Endodermal cell (in vitro differentiated cells): Measurements from ENCODE around the gene BCL11A. TPM values are rescaled to one million over a fixed set of nuclear protein-coding genes. Genes with fewer than 3 reads are reported as not detected.

Experiments used
- DNase-seq: peaks from one replicate; pipeline ENCODE4 v3.0.0-alpha.2; 2017
- H3K27ac ChIP-seq: 2 replicates; pipeline ENCODE4 v1.5.1; 2013; ENCODE audit warnings: mild to moderate bottlenecking, low read depth, low read length, moderate library complexity
- H3K27me3 ChIP-seq: 2 replicates; pipeline ENCODE4 v1.6.1; 2013; ENCODE audit warnings: mild to moderate bottlenecking, low read length, moderate library complexity; ENCODE audit not compliant: insufficient read depth, control insufficient read depth, poor library complexity, severe bottlenecking
- H3K36me3 ChIP-seq: 2 replicates; pipeline ENCODE4 v1.7.0; 2013; ENCODE audit warnings: mild to moderate bottlenecking, low read length, moderate library complexity; ENCODE audit not compliant: control insufficient read depth, insufficient read depth
- H3K4me1 ChIP-seq: one replicate; pipeline ENCODE4 v1.7.0; 2013; ENCODE audit warnings: low read length; ENCODE audit not compliant: control insufficient read depth, insufficient read depth
- H3K4me3 ChIP-seq: 2 replicates; pipeline ENCODE4 v1.5.1; 2013; ENCODE audit warnings: mild to moderate bottlenecking, low read length, moderate library complexity
- H3K9ac ChIP-seq: 2 replicates; pipeline ENCODE4 v1.6.1; 2013; ENCODE audit warnings: mild to moderate bottlenecking, low read length, moderate library complexity; ENCODE audit not compliant: poor library complexity, severe bottlenecking; ENCODE audit errors: extremely low read depth
- H3K9me3 ChIP-seq: 2 replicates; pipeline ENCODE4 v1.6.1; 2013; ENCODE audit warnings: mild to moderate bottlenecking, low read length, moderate library complexity; ENCODE audit not compliant: control insufficient read depth
- H3K27ac Mint-ChIP-seq: 2 replicates; pipeline ENCODE4 v1.8.0; 2020; ENCODE audit warnings: mixed read lengths
- H3K27me3 Mint-ChIP-seq: 2 replicates; pipeline ENCODE4 v1.8.0; 2021; ENCODE audit warnings: mild to moderate bottlenecking, mixed read lengths; ENCODE audit not compliant: insufficient read depth
- H3K36me3 Mint-ChIP-seq: 2 replicates; pipeline ENCODE4 v1.8.0; 2020; ENCODE audit warnings: low read depth, mixed read lengths
- H3K4me1 Mint-ChIP-seq: 2 replicates; pipeline ENCODE4 v1.8.0; 2020; ENCODE audit warnings: mixed read lengths
- H3K4me3 Mint-ChIP-seq: 2 replicates; pipeline ENCODE4 v1.8.0; 2020; ENCODE audit warnings: mild to moderate bottlenecking, moderate library complexity, mixed read lengths
- H3K9me3 Mint-ChIP-seq: 2 replicates; pipeline ENCODE4 v1.8.0; 2020; ENCODE audit warnings: mild to moderate bottlenecking, mixed read lengths
- WGBS, 2 experiments: methylation state at CpG; one replicate each; pipeline versions ENCODE4 v1.1.5 to v1.1.7; 2013; ENCODE audit warnings: missing lambda C conversion rate in 2 of 2, mixed read lengths in 1 of 2; ENCODE audit not compliant: insufficient coverage in 1 of 2, insufficient read length in 1 of 2; 5-methylcytosine and 5-hydroxymethylcytosine counted together
- total RNA-seq, 2 donors: library from RNA; stranded (reverse); fragmentation: NEBNext Ultra II Directional in 1 of 2; extraction: Animal tissue kit (Norgen Biotek cat#: 25700) in 1 of 2; gene quantifications; 2 replicates in 1 of 2; 3 replicates in 1 of 2; pipeline ENCODE4 v1.2.1, GENCODE V29; 2021
- TF ChIP-seq, protein P1 (sequence below): fragments of 200-600 bp; sonication (generic); conservative IDR thresholded peaks from 2 replicates; pipeline ENCODE4 v1.5.0; 2021; ENCODE audit warnings: antibody characterized with exemption, mild to moderate bottlenecking

BCL11A gene
- total RNA-seq, 2 donors from 2014 or later: 14.7 to 16.3 TPM

DNA sequence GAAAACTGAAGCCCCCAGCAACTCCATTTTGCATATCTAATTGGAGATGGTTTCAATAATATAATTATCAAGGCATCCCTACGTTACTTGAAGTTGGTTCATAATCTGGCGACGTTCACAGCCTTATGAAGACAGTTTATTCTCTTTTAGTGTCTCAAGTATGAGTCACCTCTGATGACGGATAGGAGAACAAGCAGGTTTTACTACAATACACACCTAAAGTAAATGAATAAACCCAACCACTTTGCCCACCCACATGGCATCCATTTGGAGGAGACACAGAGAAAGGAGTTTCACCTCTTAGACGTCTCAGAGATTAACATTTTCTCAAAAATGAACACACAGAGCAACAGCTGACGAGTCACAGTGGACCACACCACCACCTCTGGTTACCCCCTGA lies 40.8 kb downstream of the BCL11A start:
- no peak overlapping the region for H3K4me3 Mint-ChIP-seq

DNA sequence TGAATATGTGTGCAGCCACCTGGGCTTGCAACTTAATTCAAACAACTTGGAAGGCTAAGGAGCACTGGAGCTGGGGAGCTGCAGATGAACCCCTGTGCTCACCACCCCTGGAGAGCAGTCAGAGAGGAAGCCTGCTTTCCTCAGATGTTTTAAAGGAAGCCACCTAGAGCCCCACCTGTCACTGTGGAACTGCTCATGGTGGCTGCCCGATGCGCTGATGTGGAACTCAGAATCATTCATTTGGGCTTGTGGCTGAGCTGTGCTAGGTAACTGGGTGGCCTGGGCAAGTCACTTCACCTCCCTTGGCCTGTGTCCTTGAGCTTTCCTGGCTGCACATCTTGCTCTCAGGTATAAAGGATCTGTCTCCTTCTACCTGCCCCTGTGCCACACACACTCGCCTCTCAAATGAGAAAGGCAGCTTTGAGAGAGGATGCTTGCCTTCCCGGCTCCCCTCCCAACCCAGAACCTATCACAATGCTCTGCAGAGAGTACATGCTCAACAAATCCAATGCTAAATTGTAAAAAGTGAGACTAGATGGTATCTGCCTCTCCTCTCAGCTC lies 41.3 kb downstream of the BCL11A start:
- Histone ChIP-seq H3K4me3 (no peak overlapping the region), H3K9me3 (no peaks in the 10 kb centered on the region), H3K36me3 (no peaks in the 10 kb centered on the region), H3K27ac (no peak overlapping the region), H3K9ac (no peak overlapping the region), H3K4me1 (peaks cover 17% of the 10 kb centered on the region), H3K27me3 (peaks cover 9% of the 10 kb centered on the region)
- 95 to 100% methylated on average over 4 of the region's 4 CpGs for WGBS, 2 experiments
- Mint-ChIP-seq H3K4me1 (peaks cover 33% of the 10 kb centered on the region), H3K36me3 (no peaks in the 10 kb centered on the region), H3K4me3 (no peak overlapping the region), H3K27me3 (peaks cover 18% of the 10 kb centered on the region), H3K9me3 (no peaks in the 10 kb centered on the region), H3K27ac (no peak overlapping the region)
- TF ChIP-seq, protein P1, sequence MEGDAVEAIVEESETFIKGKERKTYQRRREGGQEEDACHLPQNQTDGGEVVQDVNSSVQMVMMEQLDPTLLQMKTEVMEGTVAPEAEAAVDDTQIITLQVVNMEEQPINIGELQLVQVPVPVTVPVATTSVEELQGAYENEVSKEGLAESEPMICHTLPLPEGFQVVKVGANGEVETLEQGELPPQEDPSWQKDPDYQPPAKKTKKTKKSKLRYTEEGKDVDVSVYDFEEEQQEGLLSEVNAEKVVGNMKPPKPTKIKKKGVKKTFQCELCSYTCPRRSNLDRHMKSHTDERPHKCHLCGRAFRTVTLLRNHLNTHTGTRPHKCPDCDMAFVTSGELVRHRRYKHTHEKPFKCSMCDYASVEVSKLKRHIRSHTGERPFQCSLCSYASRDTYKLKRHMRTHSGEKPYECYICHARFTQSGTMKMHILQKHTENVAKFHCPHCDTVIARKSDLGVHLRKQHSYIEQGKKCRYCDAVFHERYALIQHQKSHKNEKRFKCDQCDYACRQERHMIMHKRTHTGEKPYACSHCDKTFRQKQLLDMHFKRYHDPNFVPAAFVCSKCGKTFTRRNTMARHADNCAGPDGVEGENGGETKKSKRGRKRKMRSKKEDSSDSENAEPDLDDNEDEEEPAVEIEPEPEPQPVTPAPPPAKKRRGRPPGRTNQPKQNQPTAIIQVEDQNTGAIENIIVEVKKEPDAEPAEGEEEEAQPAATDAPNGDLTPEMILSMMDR: no peak
- no peak for DNase-seq

More for the DNA sequence above, 40.8 kb downstream of the BCL11A start:
- Histone ChIP-seq H3K27me3 (peaks cover 12% of the 10 kb centered on the region), H3K9ac (no peak overlapping the region), H3K36me3 (no peaks in the 10 kb centered on the region), H3K27ac (no peak overlapping the region), H3K9me3 (no peaks in the 10 kb centered on the region), H3K4me1 (peaks cover 17% of the 10 kb centered on the region), H3K4me3 (no peak overlapping the region)
- Mint-ChIP-seq H3K4me1 (peaks cover 33% of the 10 kb centered on the region), H3K9me3 (no peaks in the 10 kb centered on the region), H3K27me3 (peaks cover 18% of the 10 kb centered on the region), H3K36me3 (no peaks in the 10 kb centered on the region), H3K27ac (no peak overlapping the region)
- TF ChIP-seq, protein P1: no peak
- 75 to 94% methylated on average over 1 to 6 of the region's 6 CpGs for WGBS, 2 experiments
- no peak for DNase-seq

DNA sequence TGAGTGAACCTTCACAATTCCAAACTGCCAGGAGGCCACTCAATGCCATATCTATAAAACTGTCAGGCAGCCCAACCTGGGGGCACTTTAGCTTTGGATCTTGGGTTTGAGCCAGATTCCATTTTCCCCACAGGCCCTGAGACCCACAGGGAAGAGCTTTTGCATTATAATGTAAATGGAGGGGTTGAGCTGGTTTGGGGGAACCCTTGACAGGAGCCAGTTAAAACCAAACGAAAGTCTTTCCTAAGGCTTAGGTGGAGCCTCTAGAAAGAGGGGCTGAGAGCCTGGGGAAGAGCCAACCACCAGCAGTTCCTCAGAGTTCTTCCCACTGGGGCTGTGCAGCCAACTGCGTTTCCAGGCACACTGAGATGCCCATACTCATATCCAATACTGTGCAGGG lies 42.7 kb downstream of the BCL11A start:
- TF ChIP-seq, protein P1: no peak
- no peak overlapping the region for H3K27ac Mint-ChIP-seq
- peaks cover 18% of the 10 kb centered on the region for H3K27me3 Mint-ChIP-seq
- H3K9me3 Mint-ChIP-seq: no peaks in the 10 kb centered on the region
- WGBS, 2 experiments: 85% methylated on average over 2 of the region's 2 CpGs; no CpG with 5 or more reads in 1 of the 2 experiments
- Histone ChIP-seq H3K4me1 (peaks cover 16% of the 10 kb centered on the region), H3K9ac (no peak overlapping the region), H3K9me3 (no peaks in the 10 kb centered on the region), H3K27ac (no peak overlapping the region), H3K4me3 (no peak overlapping the region), H3K27me3 (peaks cover 7% of the 10 kb centered on the region), H3K36me3 (no peaks in the 10 kb centered on the region)
- H3K36me3 Mint-ChIP-seq: no peaks in the 10 kb centered on the region
- peak; percentile 42 for DNase-seq
- no peak overlapping the region for H3K4me3 Mint-ChIP-seq
- peaks cover 36% of the 10 kb centered on the region for H3K4me1 Mint-ChIP-seq
